Stimulated activated CD4-positive, alpha-beta T cell treated with anti-CD3 and anti-CD28 coated beads, Interleukin-12 subunit alpha, Interleukin-12 subunit beta, amount 100 ng/mL, for 24 hours (primary cell): ENCODE measurements around the gene ZNFX1.
"Not testable (repeated sequence)": the region's sequence is repeated elsewhere in the genome, so short reads cannot be mapped to it uniquely, and the experiment has no call there.

Experiments used
- DNase-seq, 2 experiments: peaks; one replicate each; pipeline ENCODE4 v3.0.0-alpha.2; 2020; ENCODE audit warnings: low read depth in 2 of 2

The ZNFX1 gene

DNA sequence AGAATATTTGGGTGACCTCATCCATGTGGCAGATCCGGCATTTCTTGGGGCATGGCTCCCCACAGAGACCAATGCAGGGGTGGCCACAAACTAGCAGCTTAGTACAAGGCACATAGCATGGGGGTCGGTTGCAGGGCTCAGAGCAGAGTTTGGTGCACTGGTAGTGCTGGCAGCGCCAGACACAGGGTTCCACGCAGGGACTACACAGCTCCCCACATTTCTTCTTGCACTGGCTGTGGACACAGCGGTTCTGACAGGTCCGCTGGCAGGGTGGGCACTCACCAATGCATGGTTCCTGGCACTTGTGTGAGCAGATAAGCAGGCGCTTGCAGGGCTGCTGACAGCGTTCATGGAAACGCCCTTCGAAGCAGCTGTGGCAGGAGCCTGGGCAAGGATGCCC lies 29.6 kb downstream of the ZNFX1 start:
- no peak for DNase-seq

DNA sequence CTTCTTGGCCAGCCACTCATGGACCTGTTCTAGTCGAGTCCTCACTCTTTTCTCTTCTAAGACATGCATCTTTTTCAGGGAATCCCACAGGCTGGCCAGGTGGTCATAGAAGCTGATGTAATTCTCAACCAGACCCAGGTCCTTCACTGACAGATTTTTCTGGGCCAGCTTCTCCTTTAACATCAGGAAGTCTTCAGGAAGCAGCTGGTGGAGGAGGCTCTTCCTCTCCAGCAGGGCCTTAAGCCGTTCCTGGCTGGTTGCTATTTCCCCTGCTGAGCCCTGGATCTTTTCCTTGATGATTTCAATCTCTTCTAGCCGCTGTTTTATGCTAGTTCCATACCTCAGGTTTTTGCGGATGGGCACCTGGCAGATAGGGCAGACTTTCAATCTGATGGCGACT lies 30.1 kb downstream of the ZNFX1 start:
- DNase-seq, result no peak

GRCh38 chr20:49247169-49247723 lies 30.6 kb downstream of the ZNFX1 start:
- DNase-seq, result no peak

GRCh38 chr20:49245921-49246740 lies 31.7 kb downstream of the ZNFX1 start:
- no peak for DNase-seq

GRCh38 chr20:49237531-49237930 lies 40.3 kb downstream of the ZNFX1 start:
- DNase-seq, result no peak

GRCh38 chr20:49236301-49236700 lies 41.6 kb downstream of the ZNFX1 start:
- no peak for DNase-seq

DNA sequence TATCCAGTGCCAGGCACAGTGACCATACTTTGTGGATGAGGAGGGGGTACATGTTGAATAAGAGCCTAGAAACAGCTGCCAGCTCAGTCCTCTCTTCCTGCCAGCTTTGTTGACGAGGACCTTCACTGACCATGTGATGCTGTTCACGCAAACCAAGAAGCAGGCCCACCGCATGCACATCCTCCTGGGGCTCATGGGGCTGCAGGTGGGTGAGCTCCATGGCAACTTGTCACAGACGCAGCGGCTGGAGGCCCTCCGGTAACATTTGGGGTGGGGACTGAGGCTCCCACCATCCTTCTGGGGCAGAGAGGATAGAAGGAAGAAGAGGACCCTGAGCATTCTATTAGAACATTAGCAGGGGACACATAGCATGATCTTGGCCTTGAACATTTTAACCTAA lies 43.0 kb downstream of the ZNFX1 start:
- DNase-seq, result no peak

GRCh38 chr20:49233226-49233625 lies 44.6 kb downstream of the ZNFX1 start:
- no peak for DNase-seq

DNA sequence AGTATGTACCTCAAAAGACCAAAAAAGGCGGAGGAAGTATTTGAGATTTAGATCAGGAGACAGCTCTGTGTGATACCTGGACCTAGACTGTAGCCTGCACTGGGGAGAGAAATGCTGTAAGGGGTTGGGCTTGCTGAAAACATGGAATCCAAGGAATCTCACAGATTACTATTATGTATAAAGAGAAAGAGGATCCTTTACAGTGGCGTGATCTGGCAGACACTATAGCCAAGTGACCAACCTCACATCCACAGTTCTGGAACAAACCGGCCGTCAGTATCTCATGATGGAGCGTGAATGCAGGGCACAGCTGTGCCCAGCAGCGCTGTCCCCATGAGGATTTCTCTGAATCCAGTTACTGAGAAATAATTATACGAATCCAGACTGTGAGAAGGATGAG lies 46.4 kb downstream of the ZNFX1 start:
- DNase-seq, result no peak

DNA sequence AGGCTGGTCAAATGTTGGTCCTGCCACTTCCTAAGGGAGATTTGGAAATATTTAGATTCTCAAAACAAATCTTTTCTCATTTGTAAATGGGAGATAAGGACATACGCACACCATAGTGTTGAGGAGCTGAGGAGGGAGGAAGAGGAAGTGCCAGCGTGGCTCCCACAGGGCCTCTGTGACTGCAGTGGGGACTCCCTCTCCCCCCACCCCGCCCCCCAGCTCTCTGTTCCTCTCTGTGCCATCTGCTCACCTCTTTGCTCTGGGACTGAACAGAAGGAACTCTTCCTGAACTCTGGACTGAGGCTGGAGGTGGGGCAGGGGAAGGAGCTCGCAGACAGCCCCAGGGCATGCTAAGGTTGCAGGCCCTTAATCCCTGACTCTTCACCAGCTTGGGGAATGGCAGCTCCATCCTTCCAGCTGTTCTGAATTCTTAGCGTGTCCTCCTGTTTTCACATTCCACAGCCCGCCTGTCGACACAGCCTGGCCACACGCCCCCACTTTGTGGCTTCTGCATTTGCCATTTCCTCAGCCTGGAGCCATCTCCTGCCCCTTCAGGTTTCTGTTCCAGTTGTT lies 47.2 kb downstream of the ZNFX1 start:
- DNase-seq, result no peak

GRCh38 chr20:49230021-49230420 lies 47.8 kb downstream of the ZNFX1 start:
- DNase-seq, result no peak

GRCh38 chr20:49229381-49229780 lies 48.5 kb downstream of the ZNFX1 start:
- DNase-seq, result no peak

DNA sequence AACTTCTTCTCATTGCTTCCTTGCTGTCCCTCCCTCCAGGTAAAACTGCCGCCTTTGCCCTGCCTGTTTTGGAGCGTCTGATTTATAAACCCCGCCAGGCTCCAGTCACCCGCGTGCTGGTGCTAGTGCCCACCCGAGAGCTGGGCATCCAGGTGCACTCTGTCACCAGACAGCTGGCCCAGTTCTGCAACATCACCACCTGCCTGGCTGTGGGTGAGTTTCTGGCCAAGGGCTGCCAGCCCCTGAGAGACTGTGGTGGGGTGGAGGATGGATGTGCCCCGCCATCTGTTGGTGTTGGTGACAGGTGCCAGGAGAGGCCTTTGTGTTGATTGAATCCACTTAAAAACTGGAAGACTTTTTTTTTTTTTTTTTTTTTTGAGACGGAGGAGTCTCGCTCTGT lies 49.2 kb downstream of the ZNFX1 start:
- DNase-seq, result no peak

GRCh38 chr20:49225896-49226295 lies 52.0 kb downstream of the ZNFX1 start:
- no peak for DNase-seq

GRCh38 chr20:49219924-49220831 lies 57.7 kb downstream of the ZNFX1 start:
- DNase-seq, result no peak

- DNase-seq, result peak; percentile 94
These were observed 58.5 kb downstream of the ZNFX1 start, which contains the start of gene DDX27 for GRCh38 chr20:49219091-49219923. TSS of gene DDX27 (plus strand) at chr20:49219416. CDS start at chr20:49219449, 33 bp downstream.

DNA sequence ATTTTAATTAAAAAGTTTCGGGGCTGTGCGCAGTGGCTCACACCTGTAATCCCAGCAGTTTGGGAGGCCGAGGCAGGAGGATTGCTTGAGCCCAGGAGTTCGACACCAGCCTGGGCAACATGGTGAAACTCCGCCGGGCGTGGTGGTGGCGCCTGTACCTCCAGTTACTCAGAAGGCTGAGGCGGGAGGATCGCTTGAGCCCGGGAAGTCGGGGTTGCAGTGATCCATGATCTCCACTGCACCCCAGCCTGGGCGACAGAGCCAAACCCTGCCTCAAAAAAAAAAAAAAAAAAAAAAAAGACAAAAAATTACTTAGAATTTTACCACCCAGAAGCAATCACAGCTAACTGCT lies 59.1 kb downstream of the ZNFX1 start:
- DNase-seq, result not testable (repeated sequence)

GRCh38 chr20:49216991-49217578 lies 60.8 kb downstream of the ZNFX1 start:
- DNase-seq, result peak; percentile 85 to 99

DNA sequence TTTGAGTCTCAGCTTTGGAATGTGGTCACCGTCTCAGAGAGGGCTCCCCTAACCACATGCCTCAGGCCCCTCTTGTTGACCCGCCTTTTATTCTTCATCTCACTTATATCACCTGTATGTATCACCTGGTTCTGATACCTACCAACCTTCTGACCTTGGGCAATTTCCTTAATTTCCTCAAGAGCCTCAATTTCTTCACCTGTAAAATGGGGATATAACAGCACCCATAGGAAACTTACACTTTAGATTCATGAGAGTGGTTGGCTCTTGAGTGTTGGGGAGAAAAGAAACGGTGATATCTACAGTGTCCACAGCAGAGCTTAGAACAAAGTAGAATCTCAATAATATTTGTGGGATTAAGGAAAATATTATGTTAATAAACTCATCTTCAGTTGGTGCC lies 62.6 kb downstream of the ZNFX1 start:
- no peak for DNase-seq

- no peak for DNase-seq
These were observed 63.3 kb downstream of the ZNFX1 start for GRCh38 chr20:49214571-49214970.

- DNase-seq, result no peak
These were observed 67.1 kb downstream of the ZNFX1 start for GRCh38 chr20:49210757-49211110.
